DMS 273 (cell line): ENCODE results near the gene KRTAP10-4.

Experiments used
- DNase-seq: peaks from one replicate; lab custom pipeline; 2025; ENCODE audit not compliant: unreplicated experiment; lab: John Stamatoyannopoulos, UW

The KRTAP10-4 gene

DNA sequence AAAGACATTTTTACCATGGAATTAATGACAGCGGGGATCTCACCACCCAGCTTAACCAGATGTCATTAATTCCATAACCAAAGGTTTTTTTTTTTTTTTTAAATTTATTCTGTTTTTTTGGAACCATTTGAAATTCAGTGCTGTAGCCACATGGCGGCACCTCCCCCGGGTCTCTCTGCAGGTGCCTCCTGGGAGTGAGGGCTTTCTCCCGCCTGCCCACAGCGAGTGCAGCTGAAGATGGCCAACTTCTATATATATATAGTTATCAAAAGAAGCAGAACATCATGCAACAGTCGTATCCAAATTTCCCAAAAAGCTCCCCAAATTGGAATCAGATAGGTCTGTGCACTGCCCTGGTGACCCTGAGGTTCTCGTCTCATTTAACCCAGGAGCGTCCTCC, 41.9 kb downstream of the KRTAP10-4 start:
- no peak for DNase-seq

GRCh38 chr21:44615911-44616590, 42.5 kb downstream of the KRTAP10-4 start:
- peak; percentile 59 for DNase-seq

DNA sequence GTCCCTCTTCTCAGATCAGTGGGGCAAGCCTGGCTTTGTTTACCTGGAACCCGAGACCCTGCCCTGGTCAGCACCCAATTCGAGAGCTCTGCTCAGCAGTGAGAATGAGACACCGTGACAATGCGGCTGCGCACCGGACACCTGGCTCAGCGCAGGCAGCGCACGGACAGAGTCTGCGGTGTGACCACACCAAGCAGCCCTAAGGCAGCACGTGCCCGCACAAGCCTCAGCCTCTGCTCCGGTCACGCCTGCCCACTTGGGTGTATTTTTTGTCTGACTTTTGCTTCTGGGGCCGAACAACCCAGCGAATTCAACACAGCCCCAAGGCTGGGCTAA, 43.0 kb downstream of the KRTAP10-4 start:
- DNase-seq = no peak

- DNase-seq = no peak
These were observed 43.6 kb downstream of the KRTAP10-4 start for GRCh38 chr21:44617071-44617501.

DNA sequence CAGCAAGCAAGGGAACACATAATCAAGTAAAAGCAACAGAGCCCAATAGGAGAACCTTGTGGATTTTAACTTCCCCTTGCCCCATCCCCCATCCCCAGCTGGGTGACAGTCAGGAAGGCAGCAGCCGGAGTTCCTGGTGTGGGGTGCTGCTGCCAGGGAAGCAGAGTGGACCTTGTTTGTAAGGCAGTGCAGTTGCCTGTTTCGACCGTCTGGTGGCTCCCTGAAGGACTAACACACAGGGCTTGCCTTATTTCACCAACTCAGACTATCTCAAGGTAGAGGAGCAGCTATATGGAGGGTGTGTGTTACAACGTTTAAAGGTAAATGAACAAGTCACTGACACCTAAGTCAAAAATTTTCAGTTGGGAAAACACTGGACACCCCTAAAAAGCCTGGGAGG, 45.0 kb downstream of the KRTAP10-4 start:
- DNase-seq = no peak

DNA sequence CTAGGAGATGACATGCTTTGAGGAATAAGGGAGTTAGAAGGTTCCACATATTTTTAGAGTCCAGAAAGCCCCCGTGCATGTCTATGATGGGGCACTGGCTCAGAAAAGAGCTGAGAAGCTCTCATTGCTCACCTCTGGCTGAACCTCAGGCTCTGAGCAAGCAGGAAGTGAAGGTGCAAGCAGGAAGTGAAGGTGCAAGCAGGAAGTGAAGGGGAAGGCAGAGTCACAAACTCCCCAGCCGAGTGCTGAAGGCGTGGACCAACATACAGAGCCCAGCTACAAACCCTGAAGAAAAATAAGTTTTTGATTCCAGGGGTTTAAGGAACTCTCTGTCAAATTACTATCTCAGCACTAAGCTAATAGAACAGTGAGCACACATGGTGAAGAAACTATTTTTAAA, 45.4 kb downstream of the KRTAP10-4 start:
- no peak for DNase-seq

- DNase-seq = no peak
These were observed 46.4 kb downstream of the KRTAP10-4 start for GRCh38 chr21:44619886-44620285.

- no peak for DNase-seq
These were observed 50.0 kb downstream of the KRTAP10-4 start for GRCh38 chr21:44623575-44623974.
